AG10803 (cell line): ENCODE results near the gene MCTP2.

ENCODE experiments used
- DNase-seq: peaks from one replicate; pipeline ENCODE4 v3.0.0; 2010; ENCODE audit warnings: low read depth
- H3K4me3 ChIP-seq: 2 replicates; pipeline ENCODE4 v1.5.1; 2011; ENCODE audit warnings: mild to moderate bottlenecking, low read length, control low read depth
- CTCF ChIP-seq: conservative IDR thresholded peaks from 2 replicates; pipeline ENCODE4 v1.5.1; 2011; ENCODE audit warnings: mild to moderate bottlenecking, low read length, control low read depth, inconsistent platforms

The MCTP2 gene

GRCh38 chr15:94270570-94270969, 39.2 kb downstream of the MCTP2 start:
- H3K4me3 ChIP-seq, result no peak overlapping the region
- no peak for TF ChIP-seq CTCF
- no peak for DNase-seq

GRCh38 chr15:94272251-94272898, 41.0 kb downstream of the MCTP2 start:
- no peak for TF ChIP-seq CTCF
- no peak for DNase-seq
- H3K4me3 ChIP-seq, result no peak overlapping the region

- no peak for DNase-seq
Observed at GRCh38 chr15:94273826-94274225, 42.5 kb downstream of the MCTP2 start.

GRCh38 chr15:94274745-94275144, 43.4 kb downstream of the MCTP2 start:
- TF ChIP-seq CTCF, result no peak
- DNase-seq, result no peak
- H3K4me3 ChIP-seq, result no peak overlapping the region

More at GRCh38 chr15:94273826-94274225, 42.5 kb downstream of the MCTP2 start:
- TF ChIP-seq CTCF, result no peak
- H3K4me3 ChIP-seq, result no peak overlapping the region

- H3K4me3 ChIP-seq, result no peak overlapping the region
- DNase-seq, result no peak
- no peak for TF ChIP-seq CTCF
Observed at GRCh38 chr15:94277485-94277884, 46.1 kb downstream of the MCTP2 start.

- no peak overlapping the region for H3K4me3 ChIP-seq
- TF ChIP-seq CTCF, result no peak
- no peak for DNase-seq
Observed at GRCh38 chr15:94279736-94280135, 48.4 kb downstream of the MCTP2 start.

GRCh38 chr15:94280301-94280700, 48.9 kb downstream of the MCTP2 start:
- no peak for DNase-seq
- H3K4me3 ChIP-seq, result no peak overlapping the region
- TF ChIP-seq CTCF, result no peak
